SU-DHL-6 (cell line): Measurements from ENCODE around the gene GSK3A.

Experiments used
- EZH2phosphoT487 ChIP-seq: fragments of 200-600 bp; sonication (generic), shearing (Covaris generic); conservative IDR thresholded peaks from 2 replicates; pipeline ENCODE4 v1.6.1; 2018; ENCODE audit warnings: mild to moderate bottlenecking, antibody characterized with exemption, low read length, moderate library complexity, mixed read lengths
- TF ChIP-seq, protein P1 (sequence below): fragments of 200-600 bp; sonication (generic); IDR thresholded peaks from one replicate; pipeline ENCODE4 v1.5.1; 2017; ENCODE audit warnings: antibody characterized with exemption, mild to moderate bottlenecking, low read length, moderate library complexity; ENCODE audit not compliant: insufficient read depth, poor library complexity, severe bottlenecking

DNA sequence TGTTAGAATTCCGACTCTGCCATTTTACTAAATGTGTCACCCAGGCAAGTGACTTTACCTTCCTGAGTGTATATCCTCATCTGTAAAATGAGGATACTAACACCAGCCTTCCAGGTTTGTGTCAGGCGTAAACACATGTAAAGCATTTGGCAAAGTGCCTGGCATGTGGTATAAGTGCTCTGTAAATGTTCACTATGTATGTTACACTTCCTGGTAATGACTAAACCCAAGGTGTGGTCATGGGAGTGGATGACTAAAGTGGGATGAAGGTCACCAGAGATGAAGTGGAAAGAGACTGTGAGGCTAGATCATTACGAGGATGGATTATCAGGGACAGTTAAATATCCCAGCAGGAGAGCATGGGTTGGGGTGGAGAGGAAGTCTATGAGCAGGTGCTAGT is 50.5 kb downstream of the GSK3A start:
- TF ChIP-seq, protein P1, sequence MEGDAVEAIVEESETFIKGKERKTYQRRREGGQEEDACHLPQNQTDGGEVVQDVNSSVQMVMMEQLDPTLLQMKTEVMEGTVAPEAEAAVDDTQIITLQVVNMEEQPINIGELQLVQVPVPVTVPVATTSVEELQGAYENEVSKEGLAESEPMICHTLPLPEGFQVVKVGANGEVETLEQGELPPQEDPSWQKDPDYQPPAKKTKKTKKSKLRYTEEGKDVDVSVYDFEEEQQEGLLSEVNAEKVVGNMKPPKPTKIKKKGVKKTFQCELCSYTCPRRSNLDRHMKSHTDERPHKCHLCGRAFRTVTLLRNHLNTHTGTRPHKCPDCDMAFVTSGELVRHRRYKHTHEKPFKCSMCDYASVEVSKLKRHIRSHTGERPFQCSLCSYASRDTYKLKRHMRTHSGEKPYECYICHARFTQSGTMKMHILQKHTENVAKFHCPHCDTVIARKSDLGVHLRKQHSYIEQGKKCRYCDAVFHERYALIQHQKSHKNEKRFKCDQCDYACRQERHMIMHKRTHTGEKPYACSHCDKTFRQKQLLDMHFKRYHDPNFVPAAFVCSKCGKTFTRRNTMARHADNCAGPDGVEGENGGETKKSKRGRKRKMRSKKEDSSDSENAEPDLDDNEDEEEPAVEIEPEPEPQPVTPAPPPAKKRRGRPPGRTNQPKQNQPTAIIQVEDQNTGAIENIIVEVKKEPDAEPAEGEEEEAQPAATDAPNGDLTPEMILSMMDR = no peak
- no peak for TF ChIP-seq EZH2phosphoT487
